Adrenal gland (tissue), 5 donors: Measurements from ENCODE around the gene ZHX3.
A peak's percentile ranks its signal among the peaks of the same experiment; 100 is the strongest.

Source experiments
- CTCF ChIP-seq, 6 experiments: fragments of 450-650 bp in 4 of 6; fragments of 200-600 bp in 2 of 6; sonication (generic) in 1 of 6; IDR thresholded peaks; 1 replicate in 5 of 6; 2 replicates in 1 of 6; pipeline versions ENCODE4 v1.5.1 to v1.8.0; 2016 to 2021; ENCODE audit warnings: antibody characterized with exemption in 6 of 6, mild to moderate bottlenecking in 2 of 6, moderate library complexity in 1 of 6
- POLR2A ChIP-seq, 2 donors: fragments of 450-650 bp; IDR thresholded peaks; one replicate each; pipeline ENCODE4 v1.6.1; 2017; ENCODE audit warnings: antibody characterized with exemption in 2 of 2, mild to moderate bottlenecking in 2 of 2, moderate library complexity in 1 of 2
- donor health status: DM: no; HTN: no; CAD: no.

GRCh38 chr20:41135187-41135887 is 182.2 kb downstream of the ZHX3 start:
- peak; percentile 43 to 70 (median 61) for TF ChIP-seq CTCF (IDR thresholded peaks at IDR 0.05)
- no peak for TF ChIP-seq POLR2A (IDR thresholded peaks at IDR 0.05)
